CD1c-positive myeloid dendritic cell (primary cell): Measurements from ENCODE around the gene SLC22A4.

Experiments used
- DNase-seq: peaks from one replicate; pipeline ENCODE4 v3.0.0-alpha.2; 2016; ENCODE audit errors: extremely low spot score

Gene SLC22A4

DNA sequence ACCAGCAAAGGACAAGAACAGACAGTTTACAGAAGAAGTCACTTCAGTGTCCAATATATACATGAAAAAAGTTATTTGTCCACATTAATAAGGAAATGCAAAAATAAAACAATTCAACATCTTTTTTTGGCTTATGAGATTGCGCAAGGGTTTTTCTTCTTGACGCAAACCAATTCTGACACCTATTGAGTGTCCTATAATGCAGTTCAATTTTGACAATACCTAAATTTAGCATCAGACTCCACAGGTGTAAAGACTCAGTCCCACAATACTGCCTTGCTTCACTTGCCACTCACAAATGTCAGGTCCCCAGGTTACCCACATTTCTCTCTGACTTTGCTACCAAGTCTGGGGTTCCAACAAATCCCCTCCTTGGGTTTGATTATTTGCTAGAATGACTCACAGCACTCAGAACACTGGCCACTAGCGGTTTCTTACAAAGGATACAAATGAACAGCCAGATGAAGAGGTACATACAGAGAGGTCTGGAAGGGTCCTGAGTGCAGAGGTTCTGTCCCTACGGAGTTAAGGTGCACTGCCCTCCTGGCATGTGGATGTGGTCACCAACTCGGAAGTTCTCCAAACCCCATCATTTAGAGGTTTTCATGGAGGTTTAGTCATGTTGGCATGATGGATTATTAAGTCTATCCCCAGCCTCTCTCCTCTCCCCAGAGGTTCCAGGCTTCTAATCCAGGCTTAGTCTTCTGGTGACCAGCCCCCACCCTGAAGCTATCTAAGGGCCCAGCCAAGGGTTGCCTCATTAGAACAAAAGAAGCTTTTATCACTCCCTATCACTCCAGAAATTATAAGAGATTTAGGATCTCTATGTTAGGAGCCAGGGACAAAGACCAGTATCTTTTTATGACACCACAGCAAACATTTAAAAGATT, 48.3 kb downstream of the SLC22A4 start:
- DNase-seq, result no peak

- DNase-seq, result no peak
Observed at GRCh38 chr5:132344775-132345514, 50.8 kb downstream of the SLC22A4 start.

DNA sequence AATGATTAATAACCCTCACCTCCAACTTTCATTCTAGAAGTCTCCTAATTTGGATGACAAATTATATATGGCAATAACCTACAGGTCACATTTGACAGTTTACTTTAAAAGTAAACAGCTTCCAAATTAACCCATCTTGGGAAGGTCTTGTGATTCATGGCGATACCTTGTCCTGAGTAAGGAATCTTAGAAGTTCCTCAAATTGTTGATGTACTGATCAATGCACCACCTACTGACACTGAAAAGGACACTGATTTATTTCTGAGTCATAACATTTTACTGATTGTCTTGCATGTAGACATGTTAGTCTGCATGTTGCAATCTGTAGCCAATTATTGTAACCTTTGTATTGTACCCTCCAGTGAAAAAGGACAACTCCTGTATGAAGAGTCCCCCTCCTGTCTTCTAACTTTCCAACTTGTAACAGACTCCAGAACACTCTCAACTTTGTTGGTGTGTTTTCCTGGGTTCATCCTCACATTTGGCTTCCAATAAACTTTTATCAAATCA, 59.3 kb downstream of the SLC22A4 start:
- peak; percentile 30 for DNase-seq

- DNase-seq, result peak; percentile 86
Observed at GRCh38 chr5:132354381-132355139, 60.4 kb downstream of the SLC22A4 start.

GRCh38 chr5:132355140-132355765, 61.1 kb downstream of the SLC22A4 start:
- DNase-seq, result no peak

DNA sequence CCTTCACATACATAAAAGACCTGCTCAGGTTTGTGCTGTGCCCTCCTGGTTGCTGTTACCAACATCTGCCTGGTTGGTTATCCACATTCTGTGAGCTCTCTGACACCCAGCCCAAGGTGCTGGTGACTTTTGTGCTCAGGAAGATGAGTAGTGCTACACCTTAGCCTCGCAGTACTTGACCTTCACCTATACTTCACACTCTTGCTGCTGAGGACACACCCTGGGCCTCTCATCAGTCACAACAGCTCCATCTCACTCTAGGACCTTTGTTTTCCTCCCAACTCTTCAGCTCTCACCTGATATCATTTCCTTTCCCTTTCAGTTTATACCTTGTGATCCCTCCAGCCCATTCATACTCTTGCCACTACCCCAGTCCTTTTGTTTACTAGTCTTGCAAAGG, 64.6 kb downstream of the SLC22A4 start:
- DNase-seq, result no peak

- no peak for DNase-seq
Observed at GRCh38 chr5:132362086-132362485, 67.9 kb downstream of the SLC22A4 start.

GRCh38 chr5:132363431-132364112, 69.4 kb downstream of the SLC22A4 start:
- DNase-seq, result peak; percentile 23

- DNase-seq, result peak; percentile 74
Observed at GRCh38 chr5:132364319-132364718, 70.1 kb downstream of the SLC22A4 start.

GRCh38 chr5:132365213-132365612, 71.0 kb downstream of the SLC22A4 start:
- DNase-seq, result no peak

DNA sequence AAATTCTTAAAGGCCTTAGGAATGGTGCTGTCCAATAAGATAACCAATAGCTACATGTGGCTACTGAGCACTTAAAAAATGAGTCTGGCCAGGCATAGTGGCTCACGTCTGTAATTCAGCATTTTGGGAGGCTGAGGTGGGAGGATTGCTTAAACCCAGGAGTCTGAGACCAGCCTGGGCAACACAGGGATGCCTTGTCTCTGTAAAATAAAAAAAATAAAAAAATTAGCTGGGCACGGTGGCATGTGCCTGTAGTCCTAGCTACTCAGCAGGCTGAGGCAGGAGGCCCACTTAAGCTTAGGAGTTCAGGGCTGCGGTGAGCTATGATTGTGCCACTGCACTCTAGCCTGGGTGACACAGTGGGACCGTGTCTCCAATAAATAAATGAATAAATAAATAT, 74.0 kb downstream of the SLC22A4 start:
- no peak for DNase-seq

DNA sequence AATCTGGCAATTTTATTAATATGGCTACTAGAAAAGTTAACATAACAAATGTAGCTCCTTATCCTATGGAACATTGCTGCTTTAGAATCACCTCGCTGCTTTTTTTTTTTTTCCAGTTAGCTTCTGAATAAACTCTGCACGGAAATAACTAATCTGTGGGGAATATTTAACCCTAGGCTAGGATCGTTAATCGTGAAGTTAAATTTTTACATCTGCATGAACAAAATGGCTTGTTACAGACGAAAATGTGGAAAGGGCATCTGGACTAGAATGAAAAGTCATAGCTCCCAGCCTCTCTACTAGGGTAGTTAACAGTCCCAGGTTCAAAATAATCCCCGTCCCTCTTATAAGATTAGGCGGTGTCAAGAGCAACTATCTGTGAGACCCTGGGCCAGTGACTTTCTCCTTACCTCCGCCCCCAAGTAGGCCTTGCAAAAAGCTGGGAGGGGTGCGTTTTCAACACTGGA, 74.8 kb downstream of the SLC22A4 start:
- DNase-seq, result no peak

GRCh38 chr5:132369474-132370180, 75.4 kb downstream of the SLC22A4 start, which contains the start of gene SLC22A5:
Gene SLC22A5, plus strand, starts transcription at chr5:132369710. Its CDS starts 263 bp downstream, at chr5:132369973.
- peak; percentile 63 for DNase-seq

GRCh38 chr5:132370181-132370970, 76.2 kb downstream of the SLC22A4 start:
- DNase-seq, result no peak

DNA sequence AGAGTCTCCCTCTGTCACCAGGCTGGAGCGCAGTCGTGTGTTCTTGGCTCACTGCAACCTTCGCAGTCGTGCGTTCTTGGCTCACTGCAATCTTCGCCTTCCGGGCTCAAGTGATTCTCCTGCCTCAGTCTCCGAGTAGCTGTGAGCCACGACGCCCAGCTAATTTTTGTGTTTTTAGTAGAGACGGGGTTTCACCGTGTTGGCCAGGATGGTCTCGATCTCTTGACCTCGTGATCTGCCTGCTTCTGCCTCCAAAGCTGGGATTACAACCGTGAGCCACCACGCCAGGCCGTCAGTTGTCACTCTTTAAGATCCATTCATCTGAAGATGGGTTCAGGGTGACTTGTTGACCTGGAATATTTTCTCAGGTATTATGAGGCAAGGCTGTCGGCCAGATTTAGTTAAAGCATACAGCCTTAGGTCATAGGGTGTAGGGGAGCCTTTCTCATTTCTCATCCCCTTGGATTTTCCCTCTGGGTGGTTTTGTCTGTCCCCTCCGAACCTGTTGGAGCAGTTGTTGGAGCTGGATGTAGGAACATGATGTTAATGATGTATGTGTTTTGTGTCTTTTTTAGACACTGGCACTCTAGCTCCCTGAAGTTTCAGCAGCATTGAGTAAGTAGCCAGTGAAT, 76.9 kb downstream of the SLC22A4 start:
- DNase-seq, result no peak

DNA sequence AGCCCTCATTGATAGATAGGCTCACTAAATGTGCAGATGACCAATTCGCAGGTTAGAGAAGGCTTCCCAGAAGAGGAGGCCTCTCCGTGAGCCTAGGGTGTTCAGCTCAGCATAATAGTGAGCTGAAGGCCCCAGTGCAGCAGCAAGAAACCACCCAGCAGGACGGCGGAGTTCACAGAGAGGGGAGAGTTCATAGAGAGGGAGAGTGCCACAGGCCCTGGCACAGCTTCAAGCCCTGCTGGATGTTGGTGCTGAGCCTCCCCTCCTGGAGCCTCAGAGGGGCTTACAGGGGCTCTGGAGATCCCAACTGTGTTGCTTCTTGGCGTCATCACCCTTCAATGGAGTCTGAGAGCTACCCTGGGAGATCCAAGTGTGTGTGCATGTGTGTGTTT, 77.4 kb downstream of the SLC22A4 start:
- no peak for DNase-seq

- DNase-seq, result peak; percentile 66
Observed at GRCh38 chr5:132372127-132372526, 77.9 kb downstream of the SLC22A4 start.

GRCh38 chr5:132372542-132372941, 78.3 kb downstream of the SLC22A4 start:
- DNase-seq, result no peak

DNA sequence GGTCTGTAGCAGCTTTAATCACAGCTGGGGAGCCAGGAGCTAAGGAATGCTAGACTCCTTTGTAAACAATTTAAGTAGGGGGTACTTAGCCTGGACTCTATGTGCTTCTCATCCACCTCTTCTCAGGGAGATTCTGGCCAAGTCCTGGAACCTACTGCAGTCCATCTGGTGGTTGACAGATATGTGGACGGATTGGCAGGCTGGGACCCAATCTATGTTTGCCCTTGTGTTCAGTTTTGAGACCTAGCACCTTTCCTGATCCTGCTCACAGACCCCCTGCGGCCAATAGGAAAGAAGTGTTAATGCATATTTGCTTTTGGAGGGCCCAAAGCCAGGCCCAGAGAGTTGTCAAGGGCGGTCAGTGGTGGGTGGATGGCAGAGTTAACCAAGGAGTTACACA, 81.8 kb downstream of the SLC22A4 start:
- DNase-seq, result no peak
